Limb (tissue), 2 donors: Measurements from ENCODE around the gene ATP13A5.

Experiments
- DNase-seq, 2 donors: peaks; one replicate each; pipeline ENCODE4 v3.0.0-alpha.2; 2016; ENCODE audit errors: extremely low spot score in 2 of 2

The ATP13A5 gene

DNA sequence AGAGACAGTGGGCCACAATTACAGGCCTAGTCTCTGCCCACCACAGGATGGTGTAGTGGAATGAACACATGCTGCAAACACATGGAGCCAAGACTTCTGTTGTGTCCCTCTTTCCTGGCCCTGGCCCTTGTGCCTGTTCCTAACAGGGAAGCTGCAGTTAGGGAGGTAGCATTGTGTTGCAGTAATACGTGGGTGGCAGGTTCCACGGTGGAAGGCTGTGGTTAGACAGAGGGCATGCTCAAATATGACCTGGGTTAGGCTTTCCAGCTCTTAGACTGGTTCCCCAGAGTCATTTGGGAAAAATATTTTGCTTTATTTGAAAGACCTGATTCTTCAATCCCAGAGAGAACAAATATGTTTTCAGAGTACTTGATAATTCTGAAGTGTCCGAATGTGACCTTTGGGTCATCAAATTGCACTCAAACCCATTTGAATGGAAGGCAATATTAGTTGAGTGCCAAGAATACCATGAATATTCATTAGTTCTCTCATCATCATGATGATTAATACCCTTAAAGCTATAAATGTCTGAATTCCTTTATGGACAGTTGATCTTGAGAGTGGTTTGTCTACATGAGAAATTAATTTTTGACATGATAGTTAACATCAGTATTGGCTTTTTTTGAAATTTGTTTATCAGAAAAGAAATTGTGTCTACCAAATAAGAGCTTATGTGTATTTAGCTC is 109.1 kb downstream of the ATP13A5 start:
- DNase-seq, result no peak

DNA sequence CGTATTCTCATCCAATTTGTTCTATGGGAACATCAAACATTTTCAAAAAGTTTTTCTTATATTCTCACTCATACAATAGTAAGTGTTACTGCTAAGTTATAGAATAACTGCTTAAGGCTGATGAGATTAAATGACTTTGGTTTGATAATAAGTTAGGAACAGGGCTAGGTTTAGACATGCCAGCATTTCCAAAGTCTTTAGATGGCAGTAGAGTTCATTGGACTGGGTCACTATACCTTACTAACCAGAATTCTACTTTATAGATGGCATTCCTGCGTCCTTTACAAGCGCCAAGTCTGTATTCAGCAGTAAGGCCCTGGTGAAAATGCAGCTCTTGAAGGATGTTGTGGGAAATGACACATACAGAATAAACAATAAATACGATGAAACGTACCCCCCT is 115.8 kb downstream of the ATP13A5 start:
- DNase-seq, result no peak

DNA sequence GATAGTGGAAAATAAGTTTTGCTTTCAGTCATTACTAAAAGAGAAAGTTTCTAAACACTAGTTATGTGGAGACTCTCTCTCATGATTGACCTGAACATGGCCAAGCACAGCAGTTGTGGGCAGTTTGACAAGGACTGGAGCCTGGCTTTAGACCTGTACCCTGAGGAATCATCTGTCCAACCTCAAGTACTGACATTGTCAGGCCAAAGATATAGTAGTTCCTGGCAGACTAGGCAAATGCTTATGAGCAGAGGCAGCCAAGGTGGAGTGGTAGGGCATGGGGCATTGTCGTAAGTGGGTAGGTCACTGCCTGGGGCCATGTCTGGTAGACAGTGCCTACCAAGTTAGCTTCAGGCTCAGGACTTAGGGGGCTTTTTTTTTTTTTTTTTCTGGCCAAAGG is 116.6 kb downstream of the ATP13A5 start:
- no peak for DNase-seq

DNA sequence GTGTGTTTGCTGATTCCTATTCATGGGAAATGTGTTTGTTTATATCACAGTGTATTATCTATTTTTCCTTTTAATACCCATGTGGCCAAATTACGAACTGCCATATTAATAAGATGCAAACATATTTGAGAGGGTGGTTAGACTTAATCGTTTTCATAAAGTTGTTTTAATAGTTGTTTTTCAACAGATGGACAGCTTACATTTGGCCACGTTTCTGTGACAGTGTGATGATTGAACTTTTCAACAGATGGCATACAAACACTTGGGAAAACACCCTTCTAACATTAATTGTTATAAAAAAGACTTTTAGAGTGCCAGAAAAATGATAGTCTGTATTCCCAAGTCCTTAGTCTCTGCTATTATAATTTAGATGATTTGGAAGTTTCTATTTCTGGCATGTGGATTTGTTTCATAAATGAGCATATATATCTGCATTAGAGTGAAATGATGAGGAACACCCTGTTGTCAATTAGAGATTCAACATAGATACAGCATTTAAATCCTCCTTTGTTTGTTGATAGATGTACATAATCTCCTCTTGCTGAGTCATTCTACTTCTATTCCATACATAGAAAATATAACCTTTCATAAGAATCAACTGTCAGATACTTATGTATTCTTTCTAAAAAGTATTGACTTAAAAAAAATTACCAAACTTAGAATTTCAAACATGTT is 124.4 kb downstream of the ATP13A5 start:
- no peak for DNase-seq

DNA sequence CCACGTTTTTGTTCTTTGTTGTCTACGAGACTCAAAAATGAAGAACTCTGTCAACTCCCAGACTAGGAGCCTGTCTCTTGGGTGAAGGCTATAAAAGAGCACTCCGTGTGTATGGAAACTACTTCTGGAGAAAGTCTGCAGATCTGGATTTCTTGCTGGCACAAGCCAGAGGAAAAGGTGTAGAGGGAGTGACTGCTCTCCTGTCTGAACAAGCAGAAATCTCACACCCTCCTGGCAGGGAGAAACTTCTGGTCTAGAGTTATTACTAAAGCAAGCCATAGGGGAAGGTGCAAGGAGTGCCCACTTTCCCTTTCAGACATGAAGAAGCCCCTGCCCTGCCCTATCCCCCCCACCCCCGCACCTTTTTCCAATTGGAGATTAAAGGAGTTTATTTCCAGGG is 128.1 kb downstream of the ATP13A5 start:
- DNase-seq, result no peak

DNA sequence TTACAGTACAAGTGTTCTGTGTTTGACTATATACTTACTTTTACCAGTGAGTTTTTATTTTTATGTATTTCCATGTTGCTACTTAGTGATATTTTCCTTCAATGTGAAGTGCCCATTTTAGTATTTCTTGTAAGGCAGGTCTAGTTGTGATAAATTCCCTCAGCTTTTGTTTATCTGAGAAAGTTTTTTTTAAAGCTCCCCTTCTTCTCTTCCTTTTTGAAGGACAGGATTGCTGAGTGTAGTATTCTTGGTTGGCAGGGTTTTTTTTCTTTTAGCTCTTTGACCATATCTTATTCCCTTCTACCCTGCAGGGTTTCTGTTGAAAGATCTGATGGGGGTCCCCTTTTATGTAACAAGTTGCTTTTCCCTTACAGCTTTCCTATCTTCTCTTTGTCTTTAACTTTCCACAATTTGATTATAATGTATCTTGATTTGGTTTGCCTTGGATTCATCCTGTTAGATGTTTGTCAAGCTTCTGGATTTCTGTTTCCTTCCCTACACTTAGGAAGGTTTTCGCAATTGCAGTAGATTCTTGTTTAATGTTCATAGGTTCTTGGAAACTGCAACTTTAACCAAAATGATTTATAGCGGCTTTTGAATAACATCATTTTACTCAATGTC is 129.6 kb downstream of the ATP13A5 start:
- DNase-seq, result no peak

DNA sequence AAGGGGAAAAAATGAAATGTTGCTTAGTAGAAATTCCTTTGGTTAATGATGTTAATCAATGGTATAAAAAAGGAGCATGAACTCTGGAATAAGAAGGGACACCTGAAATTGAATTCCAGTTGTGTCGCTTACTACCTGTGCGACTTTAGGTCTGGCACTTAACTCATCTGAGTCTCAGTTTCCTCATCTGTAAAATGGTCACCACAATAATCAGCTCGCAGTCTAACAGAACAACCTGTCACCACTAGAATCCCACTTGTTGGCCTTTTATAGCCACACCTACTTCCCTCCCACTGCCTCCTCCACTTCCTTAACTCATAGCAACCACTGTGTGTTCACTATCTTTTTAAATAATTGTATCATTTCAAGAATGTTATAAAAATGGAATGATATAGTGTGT is 135.0 kb downstream of the ATP13A5 start:
- DNase-seq, result no peak

DNA sequence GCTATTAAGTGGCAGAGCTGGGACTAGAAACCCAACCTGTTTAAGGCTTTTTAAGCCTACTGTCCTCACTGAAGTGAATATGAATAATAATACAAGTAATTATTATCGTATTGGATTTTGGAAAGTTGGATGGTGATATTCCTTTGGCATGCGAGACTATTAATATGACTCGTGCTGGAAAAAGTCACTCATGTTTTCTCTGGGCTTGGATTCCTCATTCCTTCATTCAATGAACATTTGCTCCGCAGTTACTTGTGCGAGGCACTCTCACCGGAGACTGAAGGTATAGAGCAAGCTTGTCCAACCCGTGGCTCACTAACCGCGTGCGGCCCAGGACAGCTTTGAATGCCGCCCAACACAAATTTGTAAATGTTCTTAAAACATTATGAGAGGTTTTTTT is 136.8 kb downstream of the ATP13A5 start:
- DNase-seq, result peak in 1 of 2 donors; percentile 13

DNA sequence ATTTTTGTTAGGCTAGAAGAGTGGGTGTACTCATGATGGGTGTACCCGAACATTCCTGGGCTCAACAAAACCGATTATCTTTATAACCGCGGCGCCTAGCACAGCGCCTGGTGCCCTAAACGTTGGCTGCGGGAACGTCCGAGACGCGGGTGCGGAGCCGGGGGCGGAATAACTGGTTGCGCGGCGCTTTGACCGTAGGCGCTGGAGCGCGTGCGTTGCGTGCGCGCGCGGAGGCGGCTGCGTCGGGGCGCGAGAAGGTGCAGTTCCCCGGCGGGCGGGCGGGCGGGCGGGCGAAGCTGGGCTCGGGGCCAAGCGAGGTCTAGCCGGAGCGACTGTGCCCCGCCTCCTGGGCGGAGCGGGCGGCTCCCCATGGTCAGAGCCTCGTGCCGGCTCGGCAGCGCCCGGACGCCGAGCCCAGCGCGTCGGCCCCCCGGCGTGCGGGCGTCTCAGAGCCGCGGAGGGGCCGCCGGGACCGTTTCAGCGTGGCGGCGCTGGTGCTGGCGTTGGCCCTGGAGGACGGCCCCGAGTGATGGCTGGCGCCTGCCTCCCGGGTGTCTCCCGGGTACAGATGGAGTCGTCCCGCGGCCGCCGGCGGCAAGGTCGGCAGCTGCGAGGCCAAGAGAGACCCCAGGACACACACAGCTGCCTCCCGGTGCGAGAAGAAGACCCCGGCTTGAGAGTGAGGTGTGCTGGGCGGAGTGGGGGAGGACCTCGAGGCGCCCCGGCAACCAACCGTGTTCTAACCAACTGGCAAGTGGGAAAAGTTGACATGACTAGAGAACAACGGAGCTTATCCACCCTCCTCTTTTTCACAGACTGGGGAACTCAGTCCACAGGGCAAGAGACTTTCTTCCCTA is 137.5 kb downstream of the ATP13A5 start, which contains the start of gene PLAAT1:
Gene PLAAT1 (plus strand): TSS at position 373 of the 857 bp plus-strand sequence. CDS start 14,429 bp downstream, outside the sequence.
- DNase-seq, result peak; percentile 77 to 90

DNA sequence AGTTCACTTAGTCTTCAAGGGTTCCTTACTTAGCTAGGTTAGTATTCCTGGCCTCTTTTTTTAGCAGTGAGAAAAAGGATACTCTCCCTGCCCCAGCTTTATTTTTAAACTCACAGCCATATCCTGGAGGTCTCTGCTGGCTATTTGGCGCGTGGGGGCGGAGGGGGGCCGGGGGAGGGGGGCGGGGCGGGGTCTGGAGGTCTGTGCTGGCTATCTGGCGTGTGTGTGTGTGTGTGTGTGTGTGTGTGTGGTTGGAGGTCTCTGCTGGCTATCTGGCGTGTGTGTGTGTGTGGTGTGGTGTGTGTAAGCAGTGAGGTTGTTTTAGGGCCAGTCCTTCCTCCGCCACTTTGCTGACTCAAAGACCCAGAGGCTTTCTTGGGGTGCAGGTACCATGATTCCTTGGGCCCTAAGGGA is 138.1 kb downstream of the ATP13A5 start:
- DNase-seq, result peak; percentile 15 to 78

DNA sequence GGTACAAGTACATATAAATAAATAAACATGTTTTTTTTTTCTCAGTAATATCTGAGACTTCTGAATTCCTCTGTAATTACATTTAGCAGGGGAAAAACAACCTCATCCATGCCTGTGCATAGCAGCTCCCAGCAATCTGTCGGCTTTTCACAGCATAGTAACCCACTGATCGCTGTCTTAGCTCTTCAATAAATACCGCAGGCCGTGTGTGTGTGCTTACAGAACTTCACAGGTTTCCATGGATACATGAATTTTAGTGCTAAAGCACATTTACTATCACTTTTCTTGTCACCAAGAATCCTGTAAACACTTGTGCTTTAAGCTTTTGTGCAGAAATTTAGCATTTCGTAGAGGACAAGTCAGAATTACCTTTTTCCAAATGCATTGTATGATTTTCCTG is 141.5 kb downstream of the ATP13A5 start:
- DNase-seq, result no peak

DNA sequence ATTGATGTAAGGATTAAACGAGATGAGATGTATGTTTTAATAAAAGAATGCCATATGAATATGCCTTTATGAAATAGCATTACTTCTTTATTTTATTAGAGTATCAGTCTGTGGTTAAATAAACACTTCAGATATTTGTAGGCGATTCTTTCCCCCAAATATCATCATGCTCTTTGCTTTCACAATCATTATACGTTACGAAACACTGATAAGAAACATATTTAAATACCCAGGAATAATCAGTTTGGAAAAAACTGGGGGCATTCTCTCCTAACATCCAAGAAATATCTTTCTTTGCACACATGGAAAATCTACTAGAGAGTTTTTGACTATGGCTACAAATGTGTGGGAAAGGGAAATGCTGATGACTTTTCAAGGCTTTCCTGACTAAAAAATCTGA is 142.0 kb downstream of the ATP13A5 start:
- no peak for DNase-seq

DNA sequence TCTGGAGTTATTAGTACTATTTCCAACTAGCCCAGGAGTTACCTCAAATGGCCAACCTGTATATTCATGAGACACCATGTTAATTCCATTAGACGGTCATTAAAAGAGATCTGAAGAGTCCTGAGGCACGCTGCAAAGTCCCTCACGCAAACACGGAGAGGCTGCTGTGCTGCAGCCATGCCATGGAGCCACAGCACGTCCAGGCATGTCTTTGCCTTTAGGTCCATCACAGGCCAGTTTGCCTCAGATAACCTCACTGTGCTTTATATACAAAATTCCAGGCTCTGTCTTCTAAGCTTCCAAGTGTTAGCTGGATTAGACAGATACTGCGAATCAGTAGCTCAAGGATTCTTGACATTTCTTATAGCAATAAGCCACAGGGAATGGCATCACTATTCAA is 147.4 kb downstream of the ATP13A5 start:
- DNase-seq, result no peak

DNA sequence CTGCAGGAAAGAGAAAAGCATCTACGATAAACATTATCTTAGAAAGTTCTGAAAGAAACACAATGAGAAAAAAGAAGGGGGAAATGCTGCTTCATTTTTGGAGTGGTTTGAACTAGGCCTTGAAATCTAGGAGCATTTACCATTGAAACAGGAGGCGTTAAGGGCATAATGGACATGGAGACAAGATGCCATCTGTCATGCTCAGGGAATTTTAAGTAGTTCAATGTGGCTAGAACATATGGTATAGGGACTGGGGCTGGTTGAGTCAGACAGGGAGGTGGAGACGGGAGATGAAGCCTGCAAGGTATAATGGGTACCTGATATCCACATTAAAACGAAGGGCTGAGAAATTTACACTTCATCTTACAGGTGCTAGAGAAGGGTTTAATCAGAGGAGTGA is 147.9 kb downstream of the ATP13A5 start:
- no peak for DNase-seq

DNA sequence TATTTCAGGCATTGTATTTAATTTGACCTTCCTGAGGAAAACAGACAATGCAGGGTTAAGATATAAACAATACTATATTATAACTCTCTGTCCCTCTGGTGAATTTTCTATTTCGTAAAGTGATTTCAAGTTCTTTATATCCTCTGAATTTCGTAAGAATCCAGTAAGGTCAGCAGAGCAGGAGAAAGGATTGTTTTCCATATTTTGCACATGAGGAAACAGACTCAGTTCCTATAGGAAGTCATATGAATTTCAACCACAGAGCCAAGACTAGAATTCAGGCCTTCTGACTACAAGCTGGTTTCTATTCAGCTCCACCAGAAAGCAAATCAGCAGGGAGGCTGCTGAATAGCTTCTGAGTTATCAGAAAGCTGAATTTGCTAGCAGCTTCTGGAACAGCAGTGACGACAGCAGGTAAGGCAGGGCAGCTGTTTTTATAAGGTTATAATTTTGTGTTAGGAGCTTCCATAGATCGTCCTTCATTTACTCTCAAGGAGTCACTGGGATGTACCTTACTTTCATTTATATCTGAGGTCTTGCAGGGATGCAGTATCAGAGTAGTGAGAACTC is 148.6 kb downstream of the ATP13A5 start:
- no peak for DNase-seq

DNA sequence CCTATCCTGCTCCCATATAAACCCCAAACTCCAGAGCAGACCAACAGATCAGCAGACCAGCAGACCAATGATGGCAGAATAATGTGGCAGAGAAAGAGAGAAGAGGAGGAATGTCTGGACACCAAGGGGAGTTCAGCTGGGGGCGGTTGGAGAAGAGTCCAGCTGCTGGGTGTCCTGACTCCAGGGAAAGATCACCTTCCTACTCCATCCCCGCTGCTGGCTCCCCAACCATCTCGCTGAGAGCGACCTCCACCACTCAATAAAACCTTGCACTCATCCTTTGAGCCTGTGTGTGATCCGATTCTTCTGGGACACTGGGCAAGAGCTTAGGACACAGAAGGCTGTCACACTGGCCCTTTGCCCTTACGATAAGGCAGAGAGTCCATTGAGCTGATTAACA is 150.3 kb downstream of the ATP13A5 start:
- DNase-seq, result no peak

DNA sequence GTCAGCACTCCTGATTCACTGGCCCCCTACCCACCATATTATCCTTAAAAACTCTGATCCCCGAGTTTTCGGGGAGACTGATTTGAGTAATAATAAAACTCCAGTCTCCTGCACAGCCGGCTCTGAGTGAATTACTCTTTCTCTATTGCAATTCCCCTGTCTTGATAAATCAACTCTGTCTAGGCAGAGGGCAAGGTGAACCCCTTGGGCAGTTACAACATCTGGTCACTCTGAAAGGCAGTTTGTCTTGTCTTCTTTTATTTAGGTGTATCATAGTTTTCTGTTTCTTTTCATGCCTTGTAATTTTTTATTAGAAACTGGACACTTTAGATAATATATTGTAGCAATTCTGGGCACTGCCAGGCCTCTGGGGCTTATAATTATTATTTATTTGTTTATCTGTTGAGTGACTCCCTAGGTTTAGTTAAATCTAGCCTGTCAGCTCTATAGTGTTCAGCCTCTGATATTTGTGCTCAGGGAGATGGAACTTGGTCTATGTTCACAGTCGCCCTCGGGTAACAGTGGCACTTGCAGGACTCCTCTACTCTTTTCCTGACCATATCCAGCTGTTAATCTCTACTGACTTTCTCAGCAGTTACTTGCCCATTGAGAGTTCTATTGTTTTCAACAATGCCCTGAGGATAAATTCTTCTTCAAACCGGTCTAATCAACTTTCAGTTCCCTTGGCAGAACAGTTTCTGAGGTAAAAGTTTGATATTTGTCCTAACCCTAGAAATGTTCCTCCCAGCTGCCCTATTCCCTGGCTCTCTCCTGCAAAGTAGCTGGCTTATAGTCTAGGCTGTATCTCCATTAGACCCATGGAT is 153.0 kb downstream of the ATP13A5 start:
- DNase-seq, result no peak
